ENCODE results near the gene NKX1-1. TPM values are rescaled to one million over a fixed set of nuclear protein-coding genes. Genes with fewer than 3 reads are reported as not detected.

Gene NKX1-1
- total RNA-seq, 1 experiment from 2014 or later: not detected

- Mint-ChIP-seq H3K27ac (no peak overlapping the region), H3K4me3 (no peak overlapping the region), H3K9me3 (no peaks in the 10 kb centered on the region), H3K27me3 (ENCODE audit: low read depth) (no peaks in the 10 kb centered on the region; the same call in 1 of the 2 replicates), H3K36me3 (peaks cover 14% of the 10 kb centered on the region; the same call in 1 of the 2 replicates), H3K4me1 (no peaks in the 10 kb centered on the region)
- ATAC-seq: no peak
- TF ChIP-seq ATF3 (CRISPR knock-in tag; conservative IDR thresholded peaks at IDR 0.05): no peak
- TF ChIP-seq PREB (CRISPR knock-in tag; IDR thresholded peaks at IDR 0.05; ENCODE audit: borderline replicate concordance): no peak
- TF ChIP-seq TEAD1 (CRISPR knock-in tag; IDR thresholded peaks at IDR 0.05): no peak
- no peak for TF ChIP-seq ZNF263 (CRISPR knock-in tag; IDR thresholded peaks at IDR 0.05; ENCODE audit: low read depth)
- TF ChIP-seq ATF1 (CRISPR knock-in tag; IDR thresholded peaks at IDR 0.05): no peak
- TF ChIP-seq MLX (CRISPR knock-in tag; IDR thresholded peaks at IDR 0.05): no peak
- no peak for TF ChIP-seq MXD4 (CRISPR knock-in tag; IDR thresholded peaks at IDR 0.05; ENCODE audit: borderline replicate concordance)
- TF ChIP-seq MYBL2 (CRISPR knock-in tag; IDR thresholded peaks at IDR 0.05): no peak
- no peak for TF ChIP-seq FOXK1 (CRISPR knock-in tag; IDR thresholded peaks at IDR 0.05)
- no peak for TF ChIP-seq ZNF281 (CRISPR knock-in tag; IDR thresholded peaks at IDR 0.05)
- no peak for TF ChIP-seq IRF2 (CRISPR knock-in tag; IDR thresholded peaks at IDR 0.05; ENCODE audit: borderline replicate concordance, low read depth)
- TF ChIP-seq HMGXB4 (CRISPR knock-in tag; IDR thresholded peaks at IDR 0.05): no peak
- no peak for TF ChIP-seq NR2C2 (CRISPR knock-in tag; IDR thresholded peaks at IDR 0.05)
- TF ChIP-seq NR1H2 (CRISPR knock-in tag; IDR thresholded peaks at IDR 0.05): no peak
- no peak for TF ChIP-seq GRHL2 (CRISPR knock-in tag; IDR thresholded peaks at IDR 0.05; ENCODE audit: insufficient replicate concordance, severe bottlenecking)
- no peak for TF ChIP-seq ZNF671 (CRISPR knock-in tag; IDR thresholded peaks at IDR 0.05)
- no peak for TF ChIP-seq SMAD4 (CRISPR knock-in tag; IDR thresholded peaks at IDR 0.05)
- peak; percentile 5 for DNase-seq (ENCODE audit: low spot score)
- POLR2A ChIA-PET: no interaction called here
- CTCF ChIA-PET: interaction anchor here (0.6 to 1.7 kb wide), 4 partner anchors 15 to 25 kb away, joined by 3 to 9 read pairs (median 4); no protein-coding TSS in a partner anchor
These were observed 30.4 kb downstream of the NKX1-1 start for GRCh38 chr4:1375761-1376322.

GRCh38 chr4:1375051-1375721, 31.1 kb downstream of the NKX1-1 start:
- ChIA-PET POLR2A (no interaction called here), CTCF (interaction anchor here (0.7 to 1.1 kb wide), 3 partner anchors 19 to 24 kb away, joined by 3 to 5 read pairs (median 3); no protein-coding TSS in a partner anchor)
- ATAC-seq: no peak
- no peaks in the 10 kb centered on the region for H3K4me1 Mint-ChIP-seq
- no peak overlapping the region for H3K4me3 Mint-ChIP-seq
- H3K27me3 Mint-ChIP-seq (ENCODE audit: low read depth): no peaks in the 10 kb centered on the region; the same call in 1 of the 2 replicates
- H3K9me3 Mint-ChIP-seq: no peaks in the 10 kb centered on the region
- TF ChIP-seq ZBTB43 (CRISPR knock-in tag; IDR thresholded peaks at IDR 0.05) (no peak), ZNF232 (CRISPR knock-in tag; IDR thresholded peaks at IDR 0.05) (no peak), ZNF396 (CRISPR knock-in tag; IDR thresholded peaks at IDR 0.05; ENCODE audit: borderline replicate concordance) (no peak), ELF4 (CRISPR knock-in tag; IDR thresholded peaks at IDR 0.05; ENCODE audit: low read depth) (no peak), CREB1 (CRISPR knock-in tag; IDR thresholded peaks at IDR 0.05) (no peak), E2F5 (CRISPR knock-in tag; IDR thresholded peaks at IDR 0.05) (no peak), MXD4 (CRISPR knock-in tag; IDR thresholded peaks at IDR 0.05; ENCODE audit: borderline replicate concordance) (no peak)
- peak; percentile 4 for DNase-seq (ENCODE audit: low spot score)
- H3K27ac Mint-ChIP-seq: no peak overlapping the region
- peaks cover 14% of the 10 kb centered on the region; the same call in 1 of the 2 replicates for H3K36me3 Mint-ChIP-seq
